Measurements from ENCODE around the gene HDAC1.

DNA sequence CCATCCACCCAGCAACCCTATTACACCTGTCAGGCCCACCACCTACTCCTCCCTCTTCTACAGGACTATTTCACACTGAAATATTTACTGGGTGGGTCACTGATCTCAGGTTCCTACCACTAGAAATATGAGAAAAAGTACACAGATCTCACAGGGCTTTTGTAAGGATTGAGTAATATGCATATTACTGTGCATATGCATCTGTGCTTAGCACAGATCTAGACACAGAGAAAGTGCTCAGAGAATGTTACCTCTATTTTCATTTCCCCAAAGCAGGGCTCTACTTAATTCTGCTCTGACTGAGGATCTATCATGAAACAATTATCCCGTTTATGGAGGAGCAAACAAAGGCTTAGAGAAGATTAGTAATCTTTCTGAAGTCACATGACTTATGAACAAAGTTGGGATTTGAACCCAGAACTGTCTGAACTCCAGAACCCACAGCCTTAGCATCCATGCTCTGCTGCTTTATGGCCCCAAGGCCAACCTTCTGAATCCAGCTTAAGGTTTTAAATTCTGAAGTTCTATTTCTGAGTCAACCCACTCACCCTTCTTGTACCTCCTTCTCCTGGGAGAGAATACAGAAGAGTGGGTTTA is 82.2 kb downstream of the HDAC1 start:
- no peak for TF ChIP-seq CTCF (conservative IDR thresholded peaks at IDR 0.05; ENCODE audit: low read length)
- TF ChIP-seq EZH2phosphoT487 (IDR thresholded peaks at IDR 0.05; ENCODE audit: borderline replicate concordance, low read depth, low read length) = no peak
